ENCODE measurements around the gene ALK. TPM values are rescaled to one million over a fixed set of nuclear protein-coding genes. Genes with fewer than 3 reads are reported as not detected.

ALK gene
- total RNA-seq, 2 experiments from 2014 or later: not detected

DNA sequence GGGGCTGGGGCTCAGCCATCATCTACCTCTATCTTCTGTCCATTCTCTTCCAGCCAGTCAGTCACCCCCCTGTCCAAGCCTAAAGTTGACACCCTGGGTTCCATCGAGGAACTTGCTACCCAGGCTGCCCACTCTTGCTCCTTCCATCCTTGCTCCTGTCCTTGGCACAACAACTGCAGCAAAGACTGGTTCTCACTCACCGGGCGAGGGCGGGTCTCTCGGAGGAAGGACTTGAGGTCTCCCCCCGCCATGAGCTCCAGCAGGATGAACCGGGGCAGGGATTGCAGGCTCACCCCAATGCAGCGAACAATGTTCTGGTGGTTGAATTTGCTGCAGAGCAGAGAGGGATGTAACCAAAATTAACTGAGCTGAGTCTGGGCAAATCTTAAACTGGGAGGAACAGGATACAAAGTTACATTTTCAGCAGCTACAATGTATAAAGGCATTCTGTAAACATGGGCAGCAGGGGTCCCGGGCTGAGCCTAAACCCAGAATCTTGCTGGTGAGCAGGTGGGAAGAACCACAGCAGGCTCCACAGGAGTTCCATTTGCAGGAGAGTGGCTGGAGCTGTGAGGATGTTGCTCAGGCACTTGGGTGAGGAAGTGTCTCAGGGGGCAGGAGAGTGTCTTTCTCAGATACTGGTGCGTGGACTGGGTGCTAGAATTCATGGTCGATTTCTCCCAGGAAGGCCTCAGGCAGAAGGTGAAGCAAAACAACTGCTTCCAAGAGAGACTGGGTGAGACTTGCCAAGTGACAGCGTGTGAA lies 700.7 kb downstream of the ALK start:
- H3K4me3 Mint-ChIP-seq: no peak overlapping the region
- ATAC-seq (no peak), DNase-seq (no peak)
- no peaks in the 10 kb centered on the region for H3K4me1 Mint-ChIP-seq
- CTCF ChIA-PET: no interaction called here
- no peak overlapping the region for H3K27ac Mint-ChIP-seq
- no peaks in the 10 kb centered on the region for H3K9me3 Mint-ChIP-seq (ENCODE audit: low read depth)
- H3K36me3 Mint-ChIP-seq: no peaks in the 10 kb centered on the region
- H3K27me3 Mint-ChIP-seq: peaks cover 6% of the 10 kb centered on the region

DNA sequence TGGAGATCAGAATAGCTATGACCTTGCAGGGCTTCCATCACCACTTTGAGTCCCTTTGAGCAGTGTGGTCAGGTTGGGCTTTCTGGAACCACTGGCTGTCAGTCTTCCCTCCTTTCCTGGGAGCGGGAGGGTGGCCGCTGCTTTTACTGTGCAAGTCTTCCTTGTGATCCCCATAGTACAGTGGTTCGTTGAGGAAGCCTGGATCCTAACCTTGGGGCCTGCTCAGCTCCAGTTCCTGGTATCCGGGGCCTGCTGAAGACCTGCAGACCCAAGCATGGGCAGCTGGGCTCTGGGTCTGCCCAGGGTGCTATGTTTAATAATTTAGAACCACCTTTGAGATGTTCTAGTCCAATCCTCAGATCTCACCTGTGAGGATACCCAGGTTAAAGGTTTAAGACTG lies 702.0 kb downstream of the ALK start:
- Mint-ChIP-seq H3K27me3 (peaks cover 2% of the 10 kb centered on the region), H3K4me1 (no peaks in the 10 kb centered on the region), H3K9me3 (ENCODE audit: low read depth) (no peaks in the 10 kb centered on the region), H3K4me3 (no peak overlapping the region), H3K27ac (no peak overlapping the region), H3K36me3 (no peaks in the 10 kb centered on the region)
- ATAC-seq (no peak), DNase-seq (no peak)
- CTCF ChIA-PET: interaction anchor here (1.0 kb wide), 1 partner anchor 263 kb away, joined by 3 read pairs; no protein-coding TSS in a partner anchor

DNA sequence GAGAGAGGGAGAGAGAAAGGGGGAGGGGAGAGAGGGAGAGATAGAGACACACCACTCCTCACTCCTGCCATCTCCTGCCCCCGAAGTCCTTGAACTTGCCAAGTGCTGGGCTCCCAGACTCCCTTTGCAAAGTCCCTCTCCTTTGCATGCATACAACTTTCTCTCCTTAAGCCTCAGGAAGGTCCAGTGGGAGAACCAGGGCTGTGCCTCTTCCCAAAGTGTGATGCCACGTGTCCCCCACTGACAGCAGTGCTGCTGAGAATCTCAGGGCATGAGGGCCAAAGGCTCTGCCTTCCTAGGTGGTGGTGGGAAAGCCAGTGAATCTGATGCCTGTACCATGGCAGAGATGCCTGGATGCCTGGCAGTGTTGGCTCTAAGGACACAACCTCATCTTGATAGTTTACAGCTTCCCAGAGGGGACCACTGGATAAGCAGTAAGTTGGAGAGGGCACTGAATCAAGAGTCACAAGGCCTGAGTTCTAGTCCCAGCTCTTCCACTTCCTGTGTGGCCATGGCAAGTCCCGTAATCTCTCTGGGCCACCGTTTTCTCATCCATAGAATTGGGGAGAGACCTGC lies 702.7 kb downstream of the ALK start:
- CTCF ChIA-PET: no interaction called here
- DNase-seq: no peak
- H3K4me3 Mint-ChIP-seq: no peak overlapping the region
- ATAC-seq: no peak
- H3K27me3 Mint-ChIP-seq: no peaks in the 10 kb centered on the region
- H3K36me3 Mint-ChIP-seq: no peaks in the 10 kb centered on the region
- no peak overlapping the region for H3K27ac Mint-ChIP-seq
- H3K4me1 Mint-ChIP-seq: peaks cover 4% of the 10 kb centered on the region
- no peaks in the 10 kb centered on the region for H3K9me3 Mint-ChIP-seq (ENCODE audit: low read depth)

DNA sequence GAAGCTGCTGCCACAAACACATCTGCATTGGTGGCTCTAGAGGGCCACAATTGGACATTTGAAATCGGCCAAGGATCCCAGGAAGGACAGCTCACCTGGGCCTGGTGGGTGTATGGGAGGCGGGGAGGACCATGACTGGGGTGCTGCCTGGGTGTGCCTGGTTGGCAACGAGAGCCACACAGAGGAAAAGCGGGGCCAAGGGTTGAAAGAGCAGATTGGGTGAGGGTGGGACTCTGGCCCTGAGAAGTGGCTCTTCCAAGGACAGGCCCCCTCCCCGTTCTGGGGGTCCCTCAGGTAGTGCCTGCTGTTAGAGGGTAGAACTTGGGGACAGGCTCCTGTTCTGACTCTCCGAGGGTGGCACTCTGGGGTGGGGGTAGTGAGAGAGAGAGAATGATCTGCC lies 703.3 kb downstream of the ALK start:
- CTCF ChIA-PET: no interaction called here
- H3K27ac Mint-ChIP-seq: no peak overlapping the region
- no peaks in the 10 kb centered on the region for H3K9me3 Mint-ChIP-seq (ENCODE audit: low read depth)
- peaks cover 6% of the 10 kb centered on the region for H3K4me1 Mint-ChIP-seq
- ATAC-seq: no peak
- no peaks in the 10 kb centered on the region for H3K36me3 Mint-ChIP-seq
- no peak for DNase-seq
- no peak overlapping the region for H3K4me3 Mint-ChIP-seq
- no peaks in the 10 kb centered on the region for H3K27me3 Mint-ChIP-seq

DNA sequence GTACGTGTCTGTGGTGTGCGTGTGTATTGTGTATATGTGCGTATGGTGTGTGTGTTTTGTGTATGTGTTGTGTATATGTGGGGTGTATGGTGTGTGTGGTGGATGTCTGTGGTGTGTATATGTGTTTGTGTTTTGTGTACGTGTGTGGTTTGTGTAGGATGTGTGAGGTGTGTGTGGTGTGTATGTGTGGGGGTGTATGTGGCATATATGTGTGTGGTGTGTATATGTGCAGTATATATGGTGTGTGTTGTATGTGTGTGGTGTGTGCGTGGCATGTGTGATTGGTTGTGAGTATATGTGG lies 704.8 kb downstream of the ALK start:
- Mint-ChIP-seq H3K27ac (no peak overlapping the region), H3K9me3 (ENCODE audit: low read depth) (no peaks in the 10 kb centered on the region), H3K4me1 (peaks cover 6% of the 10 kb centered on the region), H3K36me3 (no peaks in the 10 kb centered on the region), H3K4me3 (no peak overlapping the region), H3K27me3 (no peaks in the 10 kb centered on the region)
- CTCF ChIA-PET: no interaction called here
- DNase-seq: no peak
- ATAC-seq: no peak

DNA sequence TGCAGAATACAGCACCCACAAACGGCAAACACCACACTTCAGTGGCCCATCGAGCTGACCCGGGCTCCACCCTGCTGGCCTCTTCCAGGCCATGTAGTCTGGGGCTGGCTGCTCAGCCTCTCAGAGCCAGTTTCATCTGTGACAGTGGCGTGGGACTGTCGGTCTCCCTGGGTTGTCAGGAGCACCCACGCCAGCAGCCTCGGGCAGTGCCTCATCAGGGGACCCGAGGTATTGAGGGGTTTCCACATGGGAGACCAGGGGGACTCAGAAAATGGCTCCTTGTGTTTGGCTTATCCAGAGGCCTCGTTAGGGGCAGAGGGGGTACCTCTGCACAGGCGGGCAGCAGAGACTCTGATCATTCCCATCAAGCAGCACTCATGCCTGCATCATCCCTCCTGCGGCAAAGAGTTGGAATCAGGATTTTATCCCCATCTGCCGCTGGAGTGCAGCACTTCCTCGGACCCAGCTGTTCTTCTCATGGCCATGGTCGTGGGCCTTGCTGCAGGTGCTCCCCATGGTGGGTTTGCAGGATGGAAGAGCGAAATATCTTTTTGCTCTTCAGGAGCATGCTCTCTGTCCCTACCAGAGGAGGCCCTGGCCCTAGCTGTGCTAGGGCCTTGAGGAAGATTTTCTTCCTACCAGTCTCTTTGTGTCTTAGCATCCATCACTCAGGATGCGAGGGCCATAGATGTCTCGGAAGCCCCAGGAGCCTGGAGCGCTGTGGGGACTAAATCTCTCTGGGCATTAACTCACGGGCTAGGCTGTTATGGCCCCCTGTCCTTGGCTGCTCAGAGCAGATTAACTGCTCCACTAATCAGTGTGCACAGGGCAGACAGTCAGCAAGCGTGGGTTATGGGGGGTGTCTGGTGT lies 705.4 kb downstream of the ALK start:
- H3K9me3 Mint-ChIP-seq (ENCODE audit: low read depth): no peaks in the 10 kb centered on the region
- H3K4me3 Mint-ChIP-seq: no peak overlapping the region
- H3K36me3 Mint-ChIP-seq: no peaks in the 10 kb centered on the region
- no peaks in the 10 kb centered on the region for H3K27me3 Mint-ChIP-seq
- DNase-seq: peak; percentile 36
- H3K27ac Mint-ChIP-seq: no peak overlapping the region
- CTCF ChIA-PET: no interaction called here
- peaks cover 6% of the 10 kb centered on the region for H3K4me1 Mint-ChIP-seq
- ATAC-seq: no peak

DNA sequence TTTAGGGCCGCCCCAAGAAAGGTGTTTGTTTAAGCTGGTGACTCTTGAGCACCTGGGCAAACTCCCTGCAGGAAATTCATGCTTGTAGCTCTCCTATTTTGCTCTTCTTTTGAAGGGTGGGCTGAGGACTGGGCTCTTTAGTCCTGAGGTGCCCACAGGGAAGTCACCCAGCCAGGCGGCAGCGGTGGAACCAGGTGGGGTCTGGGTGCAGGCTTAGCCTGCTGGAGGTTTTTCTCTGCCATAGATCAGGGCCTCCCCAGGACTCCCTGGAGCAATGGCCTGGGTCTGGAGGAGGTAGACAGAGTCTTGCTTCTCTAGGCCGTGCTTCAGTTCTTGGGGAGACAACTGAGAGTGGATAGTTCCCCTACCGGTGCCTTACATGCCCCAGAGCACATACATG lies 706.3 kb downstream of the ALK start:
- ATAC-seq: no peak
- H3K4me1 Mint-ChIP-seq: peaks cover 6% of the 10 kb centered on the region
- no peaks in the 10 kb centered on the region for H3K9me3 Mint-ChIP-seq (ENCODE audit: low read depth)
- no peak overlapping the region for H3K27ac Mint-ChIP-seq
- H3K27me3 Mint-ChIP-seq: no peaks in the 10 kb centered on the region
- no peaks in the 10 kb centered on the region for H3K36me3 Mint-ChIP-seq
- CTCF ChIA-PET: no interaction called here
- H3K4me3 Mint-ChIP-seq: no peak overlapping the region
- peak; percentile 27 for DNase-seq

DNA sequence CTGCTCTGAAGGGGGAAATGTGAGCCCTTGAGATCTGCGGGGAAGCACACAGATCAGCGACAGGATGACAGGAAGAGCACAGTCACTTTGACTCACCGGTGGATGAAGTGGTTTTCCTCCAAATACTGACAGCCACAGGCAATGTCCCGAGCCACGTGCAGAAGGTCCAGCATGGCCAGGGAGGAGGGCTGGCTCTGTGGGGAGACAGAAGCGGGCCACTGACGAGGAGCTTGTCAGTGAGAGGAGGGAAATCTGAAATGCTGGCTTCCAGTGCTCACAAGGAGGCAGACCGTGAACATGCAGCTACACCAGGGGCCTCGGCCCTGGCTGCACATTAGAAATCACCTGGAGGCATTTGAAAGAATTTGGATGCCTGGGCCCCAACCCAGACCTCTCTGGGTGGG lies 707.5 kb downstream of the ALK start:
- Mint-ChIP-seq H3K4me1 (peaks cover 6% of the 10 kb centered on the region), H3K27ac (no peak overlapping the region), H3K4me3 (no peak overlapping the region), H3K36me3 (no peaks in the 10 kb centered on the region), H3K27me3 (no peaks in the 10 kb centered on the region), H3K9me3 (ENCODE audit: low read depth) (no peaks in the 10 kb centered on the region)
- DNase-seq (peak; percentile 39), ATAC-seq (peak; percentile 12)
- CTCF ChIA-PET: no interaction called here

DNA sequence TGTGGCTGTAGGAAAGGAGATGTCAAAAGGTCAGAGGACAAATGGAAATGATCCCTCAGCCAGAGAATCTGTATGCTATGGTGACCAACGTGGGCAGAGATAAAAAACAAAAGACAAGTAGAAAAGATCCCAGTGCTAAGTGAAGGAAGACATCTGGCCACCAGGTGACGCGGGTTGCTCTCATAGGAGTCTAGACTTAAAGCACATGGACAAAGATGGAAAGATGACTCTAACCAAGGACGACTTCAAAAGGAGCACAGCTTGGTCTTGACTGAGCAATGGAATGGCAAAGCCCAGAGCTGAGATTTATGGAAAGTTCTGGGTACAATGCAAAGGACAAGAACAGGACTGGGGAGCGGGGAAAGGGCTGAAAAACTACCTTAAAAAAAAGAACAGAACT lies 709.4 kb downstream of the ALK start:
- H3K4me3 Mint-ChIP-seq: no peak overlapping the region
- no peaks in the 10 kb centered on the region for H3K27me3 Mint-ChIP-seq
- ATAC-seq (no peak), DNase-seq (no peak)
- no peaks in the 10 kb centered on the region for H3K9me3 Mint-ChIP-seq (ENCODE audit: low read depth)
- peaks cover 6% of the 10 kb centered on the region for H3K4me1 Mint-ChIP-seq
- no peak overlapping the region for H3K27ac Mint-ChIP-seq
- no peaks in the 10 kb centered on the region for H3K36me3 Mint-ChIP-seq
- CTCF ChIA-PET: interaction anchor here (1.2 kb wide), 1 partner anchor 97 kb away, joined by 3 read pairs; no protein-coding TSS in a partner anchor

DNA sequence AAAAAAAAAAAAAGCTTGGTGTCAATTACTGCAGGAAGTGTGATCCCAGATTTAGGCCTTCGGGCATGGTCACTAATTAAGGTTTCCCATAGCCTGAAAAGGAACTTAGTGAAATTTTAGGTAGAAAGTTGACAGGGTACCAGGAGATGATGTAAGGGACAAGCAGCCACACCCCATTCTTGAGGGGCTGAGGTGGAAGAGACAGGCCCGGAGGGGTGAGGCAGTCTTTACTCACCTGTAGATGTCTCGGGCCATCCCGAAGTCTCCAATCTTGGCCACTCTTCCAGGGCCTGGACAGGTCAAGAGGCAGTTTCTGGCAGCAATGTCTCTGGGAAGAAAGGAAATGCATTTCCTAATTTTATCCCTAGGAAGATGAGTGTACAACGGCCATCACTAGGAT lies 711.8 kb downstream of the ALK start:
- CTCF ChIA-PET: no interaction called here
- DNase-seq (no peak), ATAC-seq (no peak)
- Mint-ChIP-seq H3K9me3 (ENCODE audit: low read depth) (no peaks in the 10 kb centered on the region), H3K36me3 (no peaks in the 10 kb centered on the region), H3K4me1 (peaks cover 6% of the 10 kb centered on the region), H3K27me3 (no peaks in the 10 kb centered on the region), H3K27ac (no peak overlapping the region), H3K4me3 (no peak overlapping the region)

DNA sequence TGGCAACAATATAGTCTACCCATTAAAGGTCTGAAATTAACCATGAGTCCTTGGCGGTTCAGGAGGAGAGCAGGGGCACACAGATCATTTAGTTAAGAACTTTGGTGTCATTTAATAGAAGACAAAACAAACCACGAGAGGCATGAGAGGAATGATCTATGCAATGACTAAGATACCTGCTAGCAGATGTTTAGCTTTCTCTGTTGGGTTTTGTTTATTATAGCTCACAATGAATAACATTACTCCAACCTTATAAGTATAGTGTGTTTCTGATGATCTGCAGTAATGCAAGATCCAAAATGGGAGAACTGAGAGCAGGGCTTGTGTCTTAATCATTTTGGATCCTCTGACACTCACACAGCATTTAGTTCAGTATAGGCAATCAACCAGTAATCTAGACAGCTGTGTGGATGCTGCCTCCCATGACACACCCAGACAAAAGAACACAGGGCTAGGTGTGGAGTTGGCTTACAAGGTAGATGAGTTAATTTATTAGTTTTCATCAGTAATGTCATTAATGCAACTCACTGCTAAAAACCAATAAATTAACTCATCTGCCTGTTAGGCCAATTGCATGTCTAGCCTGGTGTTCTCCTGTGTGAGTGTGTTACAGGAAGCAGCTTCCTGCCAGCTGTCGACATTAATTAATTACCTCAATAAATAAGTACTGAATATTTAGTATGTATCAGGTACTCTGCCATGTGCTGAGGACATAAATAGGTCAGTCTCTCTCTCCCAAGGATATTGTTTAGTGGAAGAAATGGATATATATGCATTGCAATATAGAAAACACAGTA lies 713.8 kb downstream of the ALK start:
- CTCF ChIA-PET: no interaction called here
- H3K27ac Mint-ChIP-seq: no peak overlapping the region
- DNase-seq (no peak), ATAC-seq (no peak)
- H3K9me3 Mint-ChIP-seq (ENCODE audit: low read depth): no peaks in the 10 kb centered on the region
- H3K4me1 Mint-ChIP-seq: no peaks in the 10 kb centered on the region
- H3K36me3 Mint-ChIP-seq: no peaks in the 10 kb centered on the region
- H3K4me3 Mint-ChIP-seq: no peak overlapping the region
- H3K27me3 Mint-ChIP-seq: no peaks in the 10 kb centered on the region

DNA sequence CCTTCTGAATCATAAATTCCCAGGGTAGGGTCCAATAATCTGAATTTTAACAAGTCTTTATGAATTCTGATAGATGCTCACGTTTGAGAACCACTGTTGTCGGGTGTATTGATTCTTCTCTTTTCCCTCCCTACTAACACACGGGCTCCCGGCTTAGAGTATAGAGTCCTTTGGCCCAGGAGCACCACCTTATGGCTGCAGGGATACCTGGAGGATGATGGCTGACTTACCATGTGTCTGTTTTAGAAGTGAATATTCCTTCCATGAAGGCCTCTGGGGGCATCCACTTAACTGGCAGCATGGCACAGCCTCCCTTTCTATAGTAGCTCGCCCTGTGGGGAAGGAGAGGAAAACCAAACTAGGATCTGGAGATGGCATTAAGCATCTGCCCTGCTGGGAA lies 714.4 kb downstream of the ALK start:
- Mint-ChIP-seq H3K9me3 (ENCODE audit: low read depth) (no peaks in the 10 kb centered on the region), H3K4me1 (no peaks in the 10 kb centered on the region), H3K27me3 (no peaks in the 10 kb centered on the region), H3K4me3 (no peak overlapping the region), H3K27ac (no peak overlapping the region), H3K36me3 (no peaks in the 10 kb centered on the region)
- ATAC-seq (no peak), DNase-seq (no peak)
- CTCF ChIA-PET: no interaction called here

DNA sequence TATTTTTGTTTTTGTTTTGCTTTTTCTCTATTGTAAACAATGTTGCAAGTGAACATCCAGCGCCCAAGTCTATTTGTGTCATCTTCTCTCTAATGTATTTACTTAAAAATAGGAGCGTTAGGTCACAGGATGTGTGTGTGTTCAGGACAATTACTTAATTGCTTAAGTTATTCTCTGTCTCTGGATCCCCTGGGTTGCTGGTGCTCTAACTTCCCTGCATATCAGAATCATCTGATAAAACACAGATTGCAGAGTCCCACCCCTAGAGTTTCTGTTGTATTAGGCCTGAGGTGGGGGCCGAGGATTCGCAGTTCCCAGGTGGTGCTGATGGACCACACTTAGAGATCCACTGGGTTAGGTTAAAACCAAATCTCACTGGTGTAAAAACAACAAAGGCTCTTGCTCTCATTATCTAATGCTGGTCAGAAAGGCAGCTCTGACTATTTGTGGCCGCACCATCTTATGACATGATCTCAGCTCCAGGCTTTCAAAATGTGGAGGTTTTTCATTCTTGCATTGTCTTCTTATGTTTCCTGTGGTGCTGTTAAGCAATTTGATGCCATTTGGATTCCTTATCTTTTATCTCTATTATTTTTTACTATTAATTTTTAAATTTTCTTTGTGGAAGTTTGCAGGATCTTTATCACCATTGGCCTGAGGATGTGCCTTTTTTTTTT lies 718.4 kb downstream of the ALK start:
- CTCF ChIA-PET: interaction anchor here (1.1 to 1.5 kb wide), 2 partner anchors 244 to 247 kb away, joined by 3 read pairs; no protein-coding TSS in a partner anchor
- Mint-ChIP-seq H3K27ac (no peak overlapping the region), H3K4me1 (no peaks in the 10 kb centered on the region), H3K9me3 (ENCODE audit: low read depth) (no peaks in the 10 kb centered on the region), H3K36me3 (no peaks in the 10 kb centered on the region), H3K4me3 (no peak overlapping the region), H3K27me3 (no peaks in the 10 kb centered on the region)
- no peak for DNase-seq
- ATAC-seq: no peak

All from activated CD8-positive, alpha-beta memory T cell treated with anti-CD3 and anti-CD28 coated beads, Interleukin-2, amount 10 ng/mL, durations not matched to agents 7 days and 5 days (primary cell).